Gastroesophageal sphincter (tissue), 2 donors: ENCODE measurements around the gene GRM3.

Experiments used
- POLR2A ChIP-seq, 2 donors: fragments of 450-650 bp; IDR thresholded peaks; one replicate each; pipeline ENCODE4 v1.6.1; 2017; ENCODE audit warnings: antibody characterized with exemption in 2 of 2, mild to moderate bottlenecking in 2 of 2, moderate library complexity in 1 of 2
- POLR2AphosphoS5 ChIP-seq: sonication (generic); formaldehyde crosslinking; IDR thresholded peaks from one replicate; pipeline ENCODE4 v1.6.1; 2017; ENCODE audit warnings: antibody characterized with exemption

DNA sequence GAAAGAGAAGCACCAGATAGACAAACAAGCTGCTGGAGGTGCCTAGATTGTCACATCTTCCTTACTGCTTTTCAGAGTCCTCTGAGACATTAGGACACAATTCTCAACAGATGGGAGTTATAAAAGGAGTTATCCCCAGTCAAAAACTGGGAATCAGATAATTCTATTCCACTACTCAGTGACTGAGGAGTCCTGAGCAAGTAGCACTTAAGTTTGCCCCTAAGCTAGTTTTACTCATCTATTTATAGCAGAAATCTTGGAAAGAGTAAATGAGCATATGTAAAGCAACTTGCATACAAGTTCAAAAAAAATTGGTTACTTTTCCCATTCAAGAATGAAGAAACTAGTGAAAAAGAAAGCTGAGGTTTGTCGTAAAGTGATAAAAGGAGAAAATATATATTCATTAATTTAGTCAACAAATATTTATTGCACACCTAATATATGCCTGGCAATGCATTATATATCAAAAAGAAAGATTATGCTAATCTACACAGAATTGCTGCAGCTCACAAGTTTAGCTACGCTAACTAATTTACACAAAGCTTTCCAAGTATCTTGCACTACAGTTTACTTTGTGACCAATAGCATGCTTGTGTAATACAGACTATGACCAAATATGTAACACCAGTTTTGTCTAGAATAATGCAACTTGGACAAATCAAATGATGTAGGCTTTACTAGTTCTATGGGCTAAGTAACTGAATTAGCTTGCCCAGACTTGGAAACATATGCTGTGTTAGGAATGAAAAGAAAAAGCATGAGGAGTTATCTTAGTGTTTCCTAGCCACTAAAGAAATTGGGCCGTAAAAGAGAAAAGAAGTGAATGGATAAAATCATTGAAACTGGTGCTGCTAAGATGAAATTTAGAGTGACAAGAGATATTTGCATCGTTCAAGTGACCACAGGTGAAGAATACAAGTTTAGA is 106.3 kb downstream of the GRM3 start:
- TF ChIP-seq POLR2A (IDR thresholded peaks at IDR 0.05) (no peak), POLR2AphosphoS5 (no peak)
